Stimulated activated CD4-positive, alpha-beta T cell treated with anti-CD3 and anti-CD28 coated beads, Interleukin-15, amount 100 ng/mL, for 48 hours (primary cell): ENCODE data around the gene GRID2.
"Not testable (repeated sequence)": the region's sequence is repeated elsewhere in the genome, so short reads cannot be mapped to it uniquely, and the experiment has no call there.

Source experiments
- DNase-seq, 2 donors: peaks; one replicate each; pipeline ENCODE4 v3.0.0-alpha.2; 2020; ENCODE audit warnings: low read depth in 2 of 2

GRID2 gene

GRCh38 chr4:92438722-92439121, 135.0 kb downstream of the GRID2 start:
- not testable (repeated sequence) for DNase-seq

GRCh38 chr4:92442131-92442530, 138.4 kb downstream of the GRID2 start:
- not testable (repeated sequence) for DNase-seq

GRCh38 chr4:92444143-92444843, 140.5 kb downstream of the GRID2 start:
- not testable (repeated sequence) for DNase-seq

- DNase-seq: no peak
These were observed 141.4 kb downstream of the GRID2 start for GRCh38 chr4:92445127-92445526.

GRCh38 chr4:92447255-92447905, 143.6 kb downstream of the GRID2 start:
- DNase-seq: no peak

GRCh38 chr4:92448176-92448575, 144.4 kb downstream of the GRID2 start:
- DNase-seq: not testable (repeated sequence)

- DNase-seq: no peak
These were observed 146.9 kb downstream of the GRID2 start for GRCh38 chr4:92450694-92451093.

- no peak for DNase-seq
These were observed 148.0 kb downstream of the GRID2 start for GRCh38 chr4:92451782-92452181.

- not testable (repeated sequence) for DNase-seq
These were observed 148.6 kb downstream of the GRID2 start for GRCh38 chr4:92452383-92452782.

- DNase-seq: no peak
These were observed 151.6 kb downstream of the GRID2 start for GRCh38 chr4:92455329-92455839.

- DNase-seq: no peak
These were observed 152.2 kb downstream of the GRID2 start for GRCh38 chr4:92455951-92456350.

GRCh38 chr4:92461732-92462131, 158.0 kb downstream of the GRID2 start:
- DNase-seq: no peak

GRCh38 chr4:92477298-92477697, 173.5 kb downstream of the GRID2 start:
- no peak for DNase-seq

- DNase-seq: no peak
These were observed 179.6 kb downstream of the GRID2 start for GRCh38 chr4:92483341-92483740.

- no peak for DNase-seq
These were observed 184.7 kb downstream of the GRID2 start for GRCh38 chr4:92488496-92488895.

GRCh38 chr4:92497141-92497540, 193.4 kb downstream of the GRID2 start:
- DNase-seq: no peak

GRCh38 chr4:92501456-92501855, 197.7 kb downstream of the GRID2 start:
- no peak for DNase-seq

- no peak for DNase-seq
These were observed 203.2 kb downstream of the GRID2 start for GRCh38 chr4:92506933-92507332.

- DNase-seq: no peak
These were observed 210.9 kb downstream of the GRID2 start for GRCh38 chr4:92514627-92515026.

GRCh38 chr4:92516450-92516849, 212.7 kb downstream of the GRID2 start:
- DNase-seq: no peak

GRCh38 chr4:92519727-92520126, 216.0 kb downstream of the GRID2 start:
- no peak for DNase-seq

GRCh38 chr4:92520563-92520962, 216.8 kb downstream of the GRID2 start:
- DNase-seq: no peak

GRCh38 chr4:92521941-92522340, 218.2 kb downstream of the GRID2 start:
- no peak for DNase-seq
